ENCODE results near the gene DDX51. TPM values are rescaled to one million over a fixed set of nuclear protein-coding genes. Genes with fewer than 3 reads are reported as not detected.
"Not testable (repeated sequence)": the region's sequence is repeated elsewhere in the genome, so short reads cannot be mapped to it uniquely, and the experiment has no call there.

Gene DDX51
- polyA plus RNA-seq, 1 donor, result 19.5 TPM

DNA sequence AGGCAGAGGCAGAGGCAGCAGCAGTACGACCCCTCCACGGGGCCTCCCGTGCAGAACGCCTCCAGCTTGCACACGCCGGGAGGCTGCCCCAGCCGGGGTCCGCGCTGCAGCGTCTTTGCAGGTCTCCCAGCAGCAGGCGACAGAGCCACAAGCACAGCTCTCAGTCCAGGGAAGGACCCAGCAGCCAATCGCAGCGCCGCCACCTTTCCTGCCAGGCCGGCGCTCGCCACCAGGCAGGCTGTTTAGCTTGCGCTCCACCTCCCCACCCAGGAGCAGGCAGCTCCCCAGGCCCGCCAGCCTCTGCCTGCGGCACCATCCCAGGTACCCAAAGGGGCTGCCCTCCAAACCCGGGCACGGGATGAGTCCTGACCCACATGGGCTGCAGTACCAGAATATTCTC lies 25.2 kb downstream of the DDX51 start:
- DNase-seq, result no peak

DNA sequence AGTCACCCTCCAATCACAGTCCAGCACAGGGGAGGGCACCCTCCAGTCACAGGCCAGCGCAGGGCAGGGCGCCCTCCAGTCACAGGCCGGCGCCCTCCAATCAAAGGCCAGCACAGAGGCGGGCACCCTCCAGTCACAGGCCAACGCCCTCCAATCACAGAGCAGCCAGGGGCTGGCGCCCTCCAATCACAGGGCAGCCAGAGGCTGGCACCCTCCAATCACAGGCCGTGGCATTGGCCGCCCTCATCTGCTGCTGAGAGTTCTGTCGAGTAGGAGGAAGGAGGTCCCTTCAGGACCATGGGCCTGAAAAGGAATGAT lies 26.6 kb downstream of the DDX51 start:
- no peak for DNase-seq

DNA sequence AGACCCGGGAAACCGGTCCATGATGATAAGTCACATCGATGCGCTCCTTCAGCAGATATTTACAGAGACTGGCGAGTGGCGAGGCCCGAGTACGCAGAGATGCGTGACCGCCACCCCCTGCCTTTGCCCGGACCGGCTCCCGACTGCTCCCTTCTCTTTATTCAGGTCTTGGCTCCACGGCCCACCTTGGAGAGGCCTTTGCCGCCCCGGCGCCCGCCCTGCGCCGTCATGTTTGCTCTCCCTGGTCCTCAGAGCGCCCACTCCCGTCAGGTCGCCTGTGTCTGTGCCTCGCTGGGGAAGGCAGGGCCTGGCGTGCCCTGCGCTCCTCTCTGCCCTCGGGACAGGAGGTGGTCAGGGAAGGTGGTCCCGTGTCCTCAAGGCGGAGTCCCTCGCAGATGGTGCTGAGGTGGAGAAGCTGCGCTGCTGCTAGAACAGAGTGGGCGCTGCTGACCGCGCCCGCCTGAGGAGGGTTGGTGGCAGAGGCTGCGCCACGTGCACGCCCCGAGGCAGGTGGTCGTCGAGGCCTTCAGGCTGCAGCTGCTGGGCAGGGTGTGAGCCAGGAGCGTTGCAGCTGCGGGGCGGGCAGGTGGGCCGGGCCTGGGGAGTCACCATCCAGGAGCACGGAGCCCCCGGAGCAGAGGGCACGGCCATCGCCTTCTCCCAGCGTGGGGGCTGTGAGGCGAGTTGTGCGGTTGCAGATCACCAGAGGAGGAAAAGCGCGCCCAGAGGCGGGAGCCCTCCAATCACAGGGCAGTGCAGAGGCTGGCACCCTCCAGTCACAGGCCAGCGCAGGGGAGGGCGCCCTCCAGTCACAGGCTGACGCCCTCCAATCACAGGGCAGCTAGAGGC lies 27.2 kb downstream of the DDX51 start:
- no peak for DNase-seq

DNA sequence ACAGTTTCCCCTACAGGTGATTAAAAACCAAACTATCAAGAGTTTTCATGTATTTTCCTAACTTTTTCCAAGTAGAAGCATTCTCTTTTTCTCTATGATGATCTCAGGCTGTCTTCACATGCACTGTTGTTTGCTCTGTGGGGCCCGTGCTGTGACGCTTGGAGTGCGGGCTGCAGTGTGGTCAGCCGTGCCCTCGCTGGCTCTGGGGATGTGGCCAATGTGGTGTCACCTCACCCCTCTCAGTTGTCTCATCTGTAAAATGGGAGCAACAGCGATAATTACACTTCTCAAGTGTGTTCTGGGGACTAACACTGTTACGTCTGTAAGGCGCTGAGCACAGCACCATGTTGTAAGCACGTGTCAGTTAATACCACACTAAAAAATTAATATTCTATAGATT lies 28.6 kb downstream of the DDX51 start:
- no peak for DNase-seq

DNA sequence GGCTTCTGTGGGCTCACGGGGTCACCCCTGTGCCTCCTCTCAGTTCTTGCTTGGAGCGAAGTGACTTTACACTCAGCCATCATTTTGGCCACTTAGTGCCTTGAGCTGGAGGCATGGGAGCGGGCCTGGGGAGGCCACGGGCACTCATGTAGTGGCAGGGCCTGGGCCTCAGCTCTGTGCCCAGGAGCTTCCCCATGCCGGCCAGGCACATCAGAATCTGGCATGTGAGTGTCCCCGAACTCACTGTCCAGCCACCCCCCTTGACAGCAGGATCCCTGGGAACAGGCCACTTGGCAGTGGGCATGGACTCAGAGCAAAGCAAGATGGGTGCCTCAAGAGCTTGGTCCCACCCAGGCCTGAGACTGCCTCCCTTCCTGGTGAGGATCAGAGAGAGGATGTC lies 29.5 kb downstream of the DDX51 start:
- DNase-seq, result no peak

DNA sequence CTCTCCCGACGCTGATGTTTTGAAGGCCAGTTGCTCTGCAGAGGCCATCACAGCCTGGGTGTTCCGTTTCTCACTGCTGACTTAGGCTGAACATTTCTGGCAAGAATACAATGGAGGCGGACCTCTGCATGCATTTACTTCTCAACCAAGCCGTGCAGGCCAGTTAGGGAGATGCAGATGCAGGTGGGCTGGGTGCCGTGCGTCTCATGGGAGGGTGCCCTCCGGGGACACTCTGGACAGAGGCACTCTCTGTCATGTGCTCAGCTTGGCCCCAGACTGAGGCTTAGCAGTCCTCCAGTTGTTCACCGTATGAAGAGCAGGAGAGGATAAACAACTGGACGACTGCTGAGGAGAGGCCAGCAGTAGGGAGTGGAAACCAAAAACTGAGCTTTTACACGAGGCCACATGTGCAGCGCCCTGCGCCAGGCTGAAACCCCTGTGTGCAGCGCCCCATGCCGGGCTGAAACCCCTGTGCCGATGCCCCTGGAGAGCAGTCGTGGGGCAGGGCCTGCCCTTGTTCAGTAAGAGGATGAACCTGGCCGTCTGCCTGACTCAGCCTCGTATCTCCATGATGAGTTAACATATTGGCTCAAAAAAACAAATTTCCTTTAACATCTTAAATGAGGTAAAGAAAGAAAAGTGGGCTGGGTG lies 32.3 kb downstream of the DDX51 start:
- DNase-seq, result no peak

DNA sequence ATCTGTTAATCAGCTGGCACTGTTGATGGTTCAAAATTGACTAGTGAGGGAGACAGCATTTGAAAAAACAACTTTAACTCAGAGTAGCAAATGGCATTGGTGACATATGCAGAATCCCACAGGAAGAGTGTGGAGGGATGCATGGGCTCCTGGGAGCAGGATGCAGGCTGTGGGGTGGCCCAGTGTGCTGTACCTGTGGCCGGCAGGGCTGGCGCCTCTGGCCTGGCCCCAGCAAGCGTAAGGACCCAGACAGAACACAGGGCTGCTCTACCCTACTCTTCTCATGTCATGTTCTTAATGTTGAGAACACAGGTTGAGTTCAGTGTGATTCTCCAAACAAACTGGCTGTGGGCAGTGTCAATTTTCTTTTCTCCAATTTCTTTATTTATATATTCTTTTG lies 33.4 kb downstream of the DDX51 start:
- DNase-seq, result no peak

DNA sequence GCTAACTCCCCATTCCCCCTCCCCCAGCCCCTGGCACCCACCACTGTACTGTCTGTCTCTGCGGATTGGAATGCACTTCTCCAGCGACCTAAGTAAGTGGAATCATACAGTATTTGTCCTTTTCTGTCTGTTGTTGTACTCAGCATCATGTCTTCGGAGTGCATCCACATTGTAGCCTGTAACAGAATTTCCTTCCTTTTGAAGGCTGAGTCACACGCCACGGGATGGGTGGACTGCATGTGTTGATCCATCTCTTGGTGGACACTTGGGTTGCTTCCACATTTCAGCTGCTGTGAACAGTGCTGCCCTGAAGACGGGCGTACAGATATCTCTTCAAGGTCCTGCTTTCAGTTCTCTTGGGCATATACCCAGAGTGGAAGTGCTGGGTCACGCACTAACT lies 34.4 kb downstream of the DDX51 start:
- DNase-seq, result no peak

DNA sequence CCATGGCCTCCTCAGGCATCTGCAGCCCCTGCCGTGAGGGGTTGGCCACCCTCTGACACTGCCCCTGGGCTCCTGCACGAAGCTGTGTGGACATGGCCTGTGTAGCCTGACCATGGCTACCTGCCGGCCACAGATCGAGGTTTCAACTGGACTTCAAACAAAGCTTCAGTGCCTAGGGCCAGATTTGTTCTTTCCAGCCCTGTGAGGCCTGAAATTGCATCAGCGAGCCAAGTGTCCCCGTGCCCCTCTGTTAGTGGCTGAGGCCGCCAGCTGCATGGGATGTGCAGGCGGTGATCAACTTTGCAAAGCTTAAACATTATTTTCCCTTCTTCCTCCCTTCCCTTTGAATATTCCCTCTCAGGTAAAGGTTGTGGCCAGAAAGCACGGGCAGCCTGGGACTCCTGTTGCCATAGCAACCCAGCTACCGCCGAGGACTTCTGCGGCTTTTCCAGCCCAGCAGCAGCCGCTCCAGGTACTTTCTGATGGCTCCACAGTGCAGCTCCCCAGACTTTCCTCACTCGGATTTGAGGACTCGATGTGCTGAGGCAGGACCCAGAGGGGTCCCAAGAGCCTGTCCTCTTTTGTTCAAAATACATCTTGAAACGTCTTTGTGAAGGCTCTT lies 35.8 kb downstream of the DDX51 start:
- DNase-seq, result no peak

DNA sequence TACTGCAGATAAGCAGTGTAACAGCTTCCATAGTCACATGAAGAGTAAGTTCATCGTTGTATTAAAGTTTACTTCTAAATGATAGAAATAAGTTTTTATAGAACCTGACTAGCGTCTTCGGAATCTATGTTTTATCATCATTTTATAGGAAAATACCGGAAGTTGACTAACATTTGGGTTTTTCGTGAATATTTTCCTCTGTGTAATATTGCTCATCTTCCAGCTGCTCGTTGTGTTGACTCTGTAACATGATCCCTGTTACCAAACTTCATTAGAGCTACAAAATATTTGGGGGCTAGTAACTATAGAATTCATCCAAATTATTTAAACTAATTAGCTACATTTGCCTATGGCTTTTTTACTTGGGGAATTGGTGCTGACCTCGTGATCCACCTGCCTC lies 37.2 kb downstream of the DDX51 start:
- no peak for DNase-seq

DNA sequence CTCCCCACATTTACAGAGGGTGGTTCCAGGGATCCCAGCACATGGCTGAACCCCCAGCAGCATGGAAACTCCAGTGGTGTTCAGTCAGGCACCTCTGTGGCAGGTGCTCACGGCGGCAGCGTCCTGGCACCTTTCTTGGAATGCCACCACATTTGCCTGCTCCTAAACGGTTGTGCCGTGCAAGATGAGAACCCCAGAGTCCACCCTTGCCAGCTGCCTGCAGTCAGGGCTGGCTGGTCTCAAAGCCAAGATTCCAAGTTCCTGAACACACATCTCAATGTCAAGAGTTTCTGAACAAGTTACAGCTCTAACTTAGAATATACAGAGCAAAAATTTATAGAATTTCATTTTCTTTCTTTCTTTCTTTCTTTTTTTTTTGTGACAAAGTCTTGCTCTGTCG lies 38.7 kb downstream of the DDX51 start:
- no peak for DNase-seq

DNA sequence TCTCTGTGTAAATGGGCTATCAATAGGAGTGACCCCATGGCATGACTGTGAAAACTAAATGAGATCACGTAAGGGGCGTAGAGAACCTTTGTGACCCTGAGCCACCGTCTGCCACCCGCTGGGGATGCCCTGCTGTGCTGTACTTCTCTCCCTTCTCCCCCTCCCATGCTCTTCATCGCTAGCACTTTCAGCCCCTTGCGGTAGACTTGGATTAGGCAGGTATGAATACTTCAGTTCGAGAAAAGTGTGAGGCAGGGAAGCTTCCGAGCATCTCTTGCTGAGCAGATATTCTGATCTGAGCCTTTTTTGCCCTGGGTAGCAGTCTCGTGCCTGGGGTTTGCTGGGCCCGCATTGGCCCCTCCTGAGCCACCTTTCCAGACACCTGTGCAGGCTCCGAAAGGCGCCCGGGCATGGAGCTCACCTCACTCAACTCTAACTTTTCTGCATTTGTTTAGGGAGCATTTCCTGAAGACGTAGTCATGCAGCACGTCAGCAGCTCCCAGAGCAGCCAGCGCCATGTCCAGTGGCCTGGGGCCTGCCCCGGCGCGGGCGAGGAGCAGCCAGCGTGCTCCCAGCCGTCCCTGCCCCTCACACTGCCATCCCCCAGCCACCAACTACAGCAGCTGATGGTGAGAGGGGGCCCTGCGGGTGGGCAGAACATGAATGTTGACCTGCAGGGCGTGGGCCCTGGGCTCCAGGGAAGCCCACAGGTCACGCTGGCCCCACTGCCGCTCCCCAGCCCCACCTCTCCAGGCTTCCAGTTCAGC lies 40.4 kb downstream of the DDX51 start:
- no peak for DNase-seq

DNA sequence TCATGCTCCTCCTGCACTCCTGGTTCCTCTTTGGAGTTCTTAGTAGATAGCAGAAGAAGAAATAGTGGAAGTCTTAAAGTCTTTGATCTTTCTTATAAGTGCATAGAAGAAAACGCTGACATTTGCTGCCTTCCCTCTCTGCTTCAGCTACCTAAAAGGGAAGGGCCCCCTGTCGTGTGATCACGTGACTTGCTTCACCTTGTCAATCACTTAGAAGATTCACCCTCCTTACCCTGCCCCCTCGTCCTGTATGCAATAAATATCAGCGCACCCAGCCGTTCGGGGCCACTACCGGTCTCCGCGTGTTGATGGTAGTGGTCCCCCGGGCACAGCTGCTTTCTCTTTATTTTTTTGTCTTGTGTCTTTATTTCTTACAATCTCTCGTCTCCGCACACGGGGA lies 41.0 kb downstream of the DDX51 start:
- DNase-seq, result not testable (repeated sequence)

DNA sequence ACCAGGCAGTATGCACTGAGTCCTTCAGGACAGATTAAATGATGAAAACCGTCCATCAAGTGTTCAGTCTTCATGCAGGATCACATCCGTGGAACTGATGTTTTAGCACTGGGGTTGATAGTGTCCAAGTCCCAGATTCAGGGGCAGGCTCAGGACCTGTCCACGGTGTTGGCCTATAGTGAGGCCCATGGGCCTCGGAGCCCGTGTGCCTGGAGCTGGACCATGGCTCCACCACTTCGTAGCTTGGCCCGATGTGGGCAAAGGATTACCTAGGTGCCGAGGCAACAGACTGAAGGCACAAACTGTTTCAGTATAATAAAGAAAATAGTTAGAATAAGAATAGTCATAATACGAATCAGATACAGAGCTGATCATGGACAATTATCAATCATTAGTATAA lies 41.8 kb downstream of the DDX51 start:
- DNase-seq, result no peak

DNA sequence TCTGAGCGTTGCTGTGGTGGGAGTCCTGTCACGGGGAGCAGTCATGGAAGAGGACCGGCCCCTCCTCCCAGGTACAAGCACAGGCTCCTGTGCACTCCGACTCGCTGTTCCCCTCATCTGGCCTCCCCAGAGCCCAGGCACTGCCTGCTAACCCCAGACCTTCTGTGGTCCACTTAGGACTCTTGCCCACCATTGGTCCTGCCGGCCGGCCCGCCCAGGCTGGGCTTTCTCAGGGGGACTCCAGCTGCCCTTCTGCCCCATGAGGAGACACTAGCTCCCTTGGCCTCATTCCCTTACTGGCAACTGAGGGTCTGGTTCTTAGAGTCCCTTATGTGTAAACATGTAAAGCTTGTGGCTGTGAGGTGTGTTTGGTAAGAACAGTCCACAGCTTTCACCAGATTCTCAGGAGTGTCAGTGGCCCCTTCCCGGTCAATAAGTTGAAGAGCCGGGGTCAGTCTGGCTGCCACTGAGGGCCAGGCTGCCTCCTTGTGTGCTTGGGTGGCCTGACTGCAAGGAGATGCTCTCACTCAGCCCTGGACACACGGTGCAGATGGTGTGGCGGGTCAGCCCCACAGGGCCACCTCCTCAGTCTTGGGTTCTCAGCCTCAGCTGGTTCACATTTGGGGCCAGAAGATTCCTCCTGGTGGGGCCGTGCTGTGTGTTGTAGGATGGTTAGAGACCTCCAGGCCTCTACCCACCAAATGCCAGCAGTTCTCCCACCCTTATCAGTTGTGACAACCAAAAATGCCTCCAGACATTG lies 43.6 kb downstream of the DDX51 start:
- DNase-seq, result no peak

DNA sequence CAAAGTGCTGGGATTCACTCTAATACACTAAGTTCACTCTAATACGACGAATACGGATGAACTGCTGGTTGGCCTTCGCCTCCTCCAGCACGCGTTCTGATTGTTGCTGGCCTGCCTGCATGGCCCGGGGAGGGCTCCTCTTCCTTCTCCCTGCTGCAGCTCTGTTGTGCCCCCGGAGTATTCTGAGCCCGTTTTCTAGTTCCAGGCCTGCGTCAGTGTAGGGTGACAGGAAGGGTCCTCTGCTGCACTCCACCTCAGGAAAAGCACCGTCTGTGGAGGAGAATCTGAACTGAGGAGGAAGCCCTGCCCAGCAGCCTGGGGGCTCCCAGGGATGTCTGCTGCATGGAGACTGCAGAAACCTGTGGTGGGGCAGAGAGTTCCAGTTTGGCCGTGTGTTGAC lies 44.4 kb downstream of the DDX51 start:
- no peak for DNase-seq

DNA sequence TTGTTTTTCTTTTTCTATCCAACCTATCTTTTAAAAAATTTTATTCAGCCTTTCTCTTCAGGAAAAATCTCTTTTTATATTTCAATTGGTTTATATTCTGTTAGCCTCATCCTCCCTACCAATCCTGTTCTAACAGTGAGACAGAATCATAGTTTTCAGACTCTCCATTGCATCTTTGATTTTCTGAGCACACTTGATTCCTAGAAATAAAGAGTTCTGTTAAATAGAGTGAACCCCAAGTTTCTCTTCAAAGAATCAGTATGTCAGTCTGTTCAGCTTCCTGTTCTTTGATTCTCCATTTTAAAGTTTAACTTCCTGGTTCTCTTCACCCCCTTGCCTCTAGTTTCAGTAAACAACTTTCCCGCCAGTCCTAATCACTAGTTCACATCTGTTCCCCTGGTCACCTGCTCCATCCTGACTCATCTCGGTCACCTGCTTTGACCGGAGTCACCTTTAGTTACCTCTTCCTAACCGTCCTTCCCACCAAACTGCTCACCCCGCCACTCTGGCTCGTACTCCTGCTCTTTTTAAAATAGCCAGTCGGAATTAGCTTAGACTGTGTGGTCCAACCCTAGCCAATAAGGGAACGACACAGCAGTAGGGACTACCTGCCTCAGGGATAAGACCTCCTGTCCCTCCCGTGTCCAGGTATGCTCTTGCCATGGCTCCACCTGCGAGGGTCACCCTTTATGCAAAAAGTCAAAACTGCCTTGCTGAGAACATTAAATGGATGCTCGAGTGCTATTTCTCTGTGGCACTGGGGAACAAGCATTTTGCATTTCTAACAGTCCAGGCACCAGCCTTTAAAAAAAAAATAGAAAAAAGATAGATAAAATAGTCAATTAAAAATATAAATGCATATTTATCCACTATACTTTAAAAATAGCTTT lies 48.4 kb downstream of the DDX51 start:
- DNase-seq, result no peak

DNA sequence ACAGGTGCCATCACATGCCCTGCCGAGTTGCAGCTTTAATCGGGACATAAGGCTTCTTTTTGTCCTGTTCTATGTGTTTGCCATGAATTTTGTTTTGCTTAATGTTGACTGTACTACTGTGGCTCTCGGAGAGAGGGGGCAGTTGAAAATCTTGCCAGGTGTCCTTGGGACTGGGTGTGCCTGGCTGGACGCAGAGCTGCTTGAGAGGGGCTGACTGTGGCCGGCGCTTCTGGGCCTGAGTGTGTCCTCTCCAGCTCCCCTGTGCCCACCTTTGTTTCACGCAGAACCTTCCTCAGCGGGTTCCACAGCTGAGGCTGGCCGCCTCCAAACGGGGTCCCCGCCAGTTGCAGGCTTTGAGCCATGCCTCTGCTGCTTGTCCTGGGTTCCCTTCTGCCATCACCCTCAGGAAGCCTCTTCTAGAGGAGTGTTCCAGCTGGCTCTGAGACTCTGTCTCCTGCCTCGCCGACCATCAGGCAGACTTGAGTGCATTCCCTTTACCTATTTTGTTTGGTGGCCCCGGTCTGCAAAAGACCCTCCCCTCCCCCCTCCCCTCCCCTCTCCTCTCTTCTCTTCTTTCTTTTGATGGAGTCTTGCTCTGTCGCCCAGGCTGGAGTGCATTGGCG lies 49.7 kb downstream of the DDX51 start:
- DNase-seq, result no peak

DNA sequence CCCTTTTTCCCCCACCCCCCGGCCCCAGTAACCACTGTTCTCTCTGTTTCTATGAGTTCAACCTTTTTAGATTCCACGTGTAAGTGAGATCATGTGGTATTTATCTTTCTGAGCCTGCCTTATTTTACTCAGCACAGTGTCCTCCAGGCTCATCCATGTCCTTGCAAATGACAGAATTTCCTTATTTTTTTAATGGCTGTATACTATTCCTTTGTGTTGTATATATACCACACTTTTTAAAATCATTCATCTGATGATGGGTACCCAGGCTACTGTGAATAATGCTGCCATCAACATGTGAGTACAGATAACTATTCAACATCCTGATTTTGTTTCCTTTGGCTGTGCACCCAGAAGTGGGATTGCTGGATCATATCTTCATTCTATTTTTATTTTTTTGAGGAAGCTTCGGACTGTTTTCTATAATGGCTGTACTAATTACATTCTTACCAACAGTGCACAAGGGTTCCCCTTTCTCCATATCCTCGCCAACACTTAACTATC lies 54.7 kb downstream of the DDX51 start:
- no peak for DNase-seq
